Brain pericyte (primary cell): Measurements from ENCODE around the gene GOPC.
"Not testable (repeated sequence)": the region's sequence is repeated elsewhere in the genome, so short reads cannot be mapped to it uniquely, and the experiment has no call there.

Source experiments
- DNase-seq: peaks from one replicate; pipeline ENCODE4 v3.0.0-alpha.2; 2012; ENCODE audit warnings: low read depth, low spot score

GOPC gene

DNA sequence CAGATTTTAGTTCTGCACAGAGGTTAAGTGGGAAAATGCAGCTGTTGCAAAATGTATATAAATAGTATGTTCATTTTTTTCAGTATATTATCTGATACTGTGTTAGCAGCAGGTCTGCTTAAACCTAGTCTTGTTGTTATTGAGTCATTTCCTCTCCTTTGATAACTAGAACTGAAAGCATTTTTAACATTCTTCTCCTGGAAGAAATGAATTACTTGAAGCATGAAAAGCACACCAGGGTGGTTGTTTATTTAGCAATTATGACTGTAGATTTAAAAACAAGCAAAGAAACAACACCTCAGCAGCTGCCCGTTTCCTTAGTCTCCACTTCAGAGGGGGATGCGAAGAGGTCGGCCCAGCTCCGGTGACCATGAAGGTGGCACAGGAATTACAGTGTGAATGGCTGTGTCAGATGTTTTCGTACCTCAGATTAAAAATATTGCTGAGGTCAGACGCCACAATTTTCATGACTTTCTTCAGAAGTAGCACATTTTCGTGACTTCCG lies 53.5 kb downstream of the GOPC start:
- no peak for DNase-seq

DNA sequence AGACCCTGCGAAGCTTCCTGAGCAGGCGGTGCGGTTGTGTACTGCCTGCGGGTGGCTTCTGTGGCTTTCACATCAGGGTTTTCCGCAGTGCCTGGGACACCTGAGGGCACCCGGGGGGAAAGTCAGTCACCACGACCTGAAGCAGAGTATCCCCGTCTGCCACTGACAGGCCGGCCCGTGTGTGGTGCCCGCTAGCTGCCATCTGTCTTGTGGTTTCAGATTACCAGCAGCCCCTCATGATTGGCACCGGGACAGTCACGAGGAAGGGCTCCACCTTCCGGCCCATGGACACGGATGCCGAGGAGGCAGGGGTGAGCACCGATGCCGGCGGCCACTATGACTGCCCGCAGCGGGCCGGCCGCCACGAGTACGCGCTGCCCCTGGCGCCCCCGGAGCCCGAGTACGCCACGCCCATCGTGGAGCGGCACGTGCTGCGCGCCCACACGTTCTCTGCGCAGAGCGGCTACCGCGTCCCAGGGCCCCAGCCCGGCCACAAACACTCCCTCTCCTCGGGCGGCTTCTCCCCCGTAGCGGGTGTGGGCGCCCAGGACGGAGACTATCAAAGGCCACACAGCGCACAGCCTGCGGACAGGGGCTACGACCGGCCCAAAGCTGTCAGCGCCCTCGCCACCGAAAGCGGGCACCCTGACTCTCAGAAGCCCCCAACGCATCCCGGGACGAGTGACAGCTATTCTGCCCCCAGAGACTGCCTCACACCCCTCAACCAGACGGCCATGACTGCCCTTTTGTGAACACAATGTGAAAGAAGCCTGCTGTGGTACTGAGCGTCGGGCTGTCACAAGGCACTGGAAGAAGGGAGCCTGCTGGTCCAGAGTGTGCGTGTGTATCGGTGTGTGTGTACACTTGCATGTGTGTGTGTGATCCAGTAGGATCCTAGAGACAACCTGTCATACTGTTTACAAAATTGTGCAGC lies 54.4 kb downstream of the GOPC start:
- DNase-seq: no peak

DNA sequence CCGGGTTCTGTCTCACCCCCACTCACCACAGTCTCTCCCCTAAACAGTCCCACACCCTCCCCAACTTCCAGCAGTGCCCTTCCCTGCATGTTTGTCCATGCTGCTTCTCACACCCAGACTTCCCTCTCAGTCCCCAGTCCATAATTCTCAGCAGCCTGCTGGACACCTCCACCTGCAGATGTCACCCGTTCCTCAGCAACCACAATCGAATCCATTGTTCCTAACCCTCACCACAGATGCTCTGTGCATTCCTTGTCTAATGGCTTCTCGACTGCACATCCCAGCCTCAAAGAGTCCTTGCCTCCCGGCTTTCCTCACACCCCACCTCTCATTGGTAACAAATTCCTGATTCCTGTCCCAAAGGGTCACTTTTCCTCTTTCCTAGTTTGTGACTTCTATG lies 55.6 kb downstream of the GOPC start:
- DNase-seq: no peak

DNA sequence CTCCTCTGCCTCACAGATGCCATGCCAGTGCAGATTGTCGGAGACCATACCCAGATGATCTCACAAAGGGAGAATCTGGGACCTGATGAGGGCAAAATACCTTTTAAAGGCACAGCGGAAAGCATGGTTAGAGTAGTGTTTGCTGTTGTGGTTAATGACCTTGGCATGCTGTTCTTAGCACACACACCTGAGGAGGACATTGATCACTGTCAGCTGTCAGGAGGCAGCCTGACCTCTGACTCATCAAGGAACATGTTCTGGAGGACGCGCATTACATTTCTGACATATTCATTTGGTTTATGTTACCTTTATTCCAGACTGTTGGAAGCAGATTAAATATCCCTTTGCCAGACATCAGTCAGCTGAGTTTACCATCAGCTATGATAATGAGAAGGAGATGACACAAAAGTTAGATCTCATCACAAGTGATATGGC lies 57.1 kb downstream of the GOPC start:
- no peak for DNase-seq

DNA sequence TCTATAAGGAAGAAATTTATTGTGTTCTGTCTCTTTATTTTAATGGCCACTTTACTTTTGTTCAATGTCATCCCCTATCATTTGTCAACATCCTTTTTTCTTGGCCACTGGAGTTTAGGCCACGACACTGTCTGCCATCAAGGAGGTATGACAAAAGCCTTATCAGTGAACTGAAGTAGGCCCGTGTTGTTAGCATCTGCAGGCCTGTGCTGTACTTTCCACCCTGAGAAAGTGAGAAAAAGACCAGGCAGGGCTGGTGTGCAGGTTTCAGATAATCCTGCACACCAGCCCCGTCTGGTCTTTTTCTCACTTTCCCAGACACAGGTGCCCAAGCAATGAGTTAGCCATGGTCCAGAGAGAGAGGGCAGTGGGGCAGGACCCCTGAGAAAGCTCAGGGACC lies 57.6 kb downstream of the GOPC start:
- DNase-seq: no peak

DNA sequence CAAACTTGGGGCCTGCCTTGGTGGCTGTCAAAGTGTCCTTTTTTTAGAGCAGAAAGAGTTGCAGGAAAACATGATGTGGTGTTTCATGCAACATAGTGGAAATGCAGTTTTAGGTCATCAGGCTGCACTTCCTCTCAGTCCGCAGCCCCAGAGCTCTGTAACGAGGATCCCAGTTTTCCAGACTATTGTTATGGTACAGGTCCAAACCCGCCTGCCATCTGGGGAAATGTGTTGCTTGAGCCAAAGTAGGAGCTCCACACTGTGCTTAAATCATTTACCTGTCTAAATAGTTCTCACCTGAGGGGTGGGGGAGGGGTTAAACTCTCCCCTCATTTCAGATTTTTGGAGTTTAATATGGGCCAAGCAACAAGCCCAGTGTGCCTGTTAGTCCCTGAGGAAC lies 59.8 kb downstream of the GOPC start:
- no peak for DNase-seq

DNA sequence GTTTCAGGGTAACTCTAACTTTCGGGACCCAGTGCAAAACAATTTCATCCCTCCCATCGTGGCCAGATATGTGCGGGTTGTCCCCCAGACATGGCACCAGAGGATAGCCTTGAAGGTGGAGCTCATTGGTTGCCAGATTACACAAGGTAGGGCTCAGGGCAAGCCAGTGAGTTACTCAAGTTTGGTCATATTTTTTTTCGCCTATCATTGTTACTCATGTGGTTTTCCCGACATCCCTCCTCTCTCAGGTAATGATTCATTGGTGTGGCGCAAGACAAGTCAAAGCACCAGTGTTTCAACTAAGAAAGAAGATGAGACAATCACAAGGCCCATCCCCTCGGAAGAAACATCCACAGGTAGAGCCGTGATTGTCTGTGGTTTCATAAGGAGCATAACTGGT lies 61.6 kb downstream of the GOPC start:
- no peak for DNase-seq

DNA sequence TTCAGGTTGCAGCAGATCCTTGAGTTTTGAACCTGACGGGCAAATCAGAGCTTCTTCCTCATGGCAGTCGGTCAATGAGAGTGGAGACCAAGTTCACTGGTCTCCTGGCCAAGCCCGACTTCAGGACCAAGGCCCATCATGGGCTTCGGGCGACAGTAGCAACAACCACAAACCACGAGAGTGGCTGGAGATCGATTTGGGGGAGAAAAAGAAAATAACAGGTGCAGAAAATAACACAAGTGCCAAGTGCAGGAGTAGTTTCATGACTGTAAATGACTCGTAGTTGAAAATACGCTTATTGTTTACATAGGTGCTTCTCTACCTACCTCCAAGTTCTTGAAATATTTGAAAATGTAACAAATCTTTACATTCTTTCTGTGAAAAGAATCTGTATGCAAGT lies 63.7 kb downstream of the GOPC start:
- no peak for DNase-seq

DNA sequence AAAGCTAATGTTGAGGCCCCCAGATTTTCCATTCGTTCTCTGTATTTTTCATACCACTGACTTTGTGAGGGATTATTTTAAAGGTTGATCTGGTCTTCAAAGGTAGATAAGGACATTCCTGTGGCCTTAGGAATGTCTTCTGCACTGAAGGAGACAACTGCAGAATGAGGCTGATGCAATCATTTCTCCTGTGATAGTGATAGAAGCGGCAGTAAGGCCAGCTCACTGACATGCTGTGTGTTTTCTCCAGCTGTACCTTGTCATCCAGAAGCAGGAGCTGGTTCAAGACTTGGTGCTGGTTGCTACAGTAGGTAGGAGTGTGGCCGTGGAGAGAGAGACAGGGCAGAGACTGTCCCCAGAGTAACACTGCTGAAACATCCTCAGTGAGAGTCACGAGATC lies 66.0 kb downstream of the GOPC start:
- no peak for DNase-seq

DNA sequence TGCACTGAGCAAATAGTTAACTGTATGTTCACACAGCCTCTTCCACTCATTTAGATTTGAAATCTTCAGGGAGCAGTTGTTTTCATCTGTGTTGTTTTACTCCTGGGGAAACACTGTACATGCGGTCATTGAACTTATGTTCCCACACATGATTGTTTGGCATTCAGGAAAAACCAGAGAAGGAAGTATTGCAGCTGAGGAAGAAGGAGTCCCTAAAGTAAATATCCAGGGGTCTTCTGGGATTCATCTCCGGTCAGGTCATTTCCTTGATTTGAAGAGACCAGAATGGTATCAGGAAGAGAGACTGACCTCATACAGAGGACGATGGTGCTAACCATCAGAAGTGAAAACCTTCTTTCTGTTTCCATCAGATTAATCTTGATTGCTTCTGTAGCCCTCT lies 67.3 kb downstream of the GOPC start:
- DNase-seq: no peak

DNA sequence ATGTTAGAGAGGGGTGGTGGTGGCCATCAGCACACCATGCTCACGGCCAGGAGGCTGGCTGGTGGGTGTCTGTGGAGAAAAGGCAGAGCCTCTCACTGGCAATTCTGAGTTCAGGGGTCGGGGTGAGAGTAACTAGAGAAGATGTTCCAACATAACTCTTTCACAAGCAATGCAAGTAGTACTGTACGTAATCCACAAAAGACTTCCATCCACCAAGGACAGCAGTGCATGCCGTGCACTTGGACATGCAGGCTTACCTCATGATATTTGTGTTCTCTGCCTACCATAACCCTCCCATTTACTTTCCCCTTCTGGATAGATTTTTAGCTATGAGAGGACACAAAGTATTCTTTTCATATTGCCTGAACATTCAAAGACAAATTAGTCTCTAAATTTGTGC lies 68.5 kb downstream of the GOPC start:
- DNase-seq: no peak

DNA sequence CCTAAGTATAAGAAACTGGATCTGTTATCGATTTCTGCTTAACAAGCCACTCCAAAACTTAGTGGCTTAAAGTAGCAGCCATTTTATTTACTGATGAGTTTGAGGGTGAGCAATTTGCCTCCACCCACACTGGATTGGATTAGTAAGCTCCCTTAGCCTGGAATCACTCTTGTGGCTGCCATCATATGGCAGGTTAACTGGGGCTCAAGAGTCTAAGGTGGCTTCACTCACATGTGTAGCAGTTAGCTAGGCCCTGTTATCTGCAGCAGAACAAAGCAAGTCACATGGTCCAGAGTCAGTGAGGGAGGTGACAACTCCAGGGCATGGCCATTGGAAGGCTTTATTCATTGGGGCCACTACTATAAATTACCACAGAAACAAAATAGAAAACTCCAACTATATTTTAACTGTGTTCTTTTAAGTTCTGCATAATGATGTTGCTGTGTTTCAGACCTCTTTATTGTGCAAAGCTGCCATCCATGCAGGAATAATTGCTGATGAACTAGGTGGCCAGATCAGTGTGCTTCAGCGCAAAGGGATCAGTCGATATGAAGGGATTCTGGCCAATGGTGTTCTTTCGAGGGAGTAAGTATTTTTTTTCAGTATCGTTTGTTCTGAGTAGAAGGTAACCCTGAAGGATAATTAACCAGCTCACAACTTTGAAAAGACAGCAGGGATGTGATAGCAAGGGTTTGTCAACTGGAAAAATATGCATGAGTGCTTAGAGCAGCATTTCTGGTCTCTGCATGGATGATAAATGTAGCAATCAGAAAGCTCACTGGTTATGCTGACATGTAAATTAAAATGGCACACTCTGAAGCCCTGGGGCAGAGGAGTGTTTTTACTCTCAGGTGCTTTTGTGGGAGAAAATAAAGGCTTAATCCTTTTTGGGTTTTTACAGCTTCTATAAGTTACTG lies 70.2 kb downstream of the GOPC start:
- DNase-seq: no peak

DNA sequence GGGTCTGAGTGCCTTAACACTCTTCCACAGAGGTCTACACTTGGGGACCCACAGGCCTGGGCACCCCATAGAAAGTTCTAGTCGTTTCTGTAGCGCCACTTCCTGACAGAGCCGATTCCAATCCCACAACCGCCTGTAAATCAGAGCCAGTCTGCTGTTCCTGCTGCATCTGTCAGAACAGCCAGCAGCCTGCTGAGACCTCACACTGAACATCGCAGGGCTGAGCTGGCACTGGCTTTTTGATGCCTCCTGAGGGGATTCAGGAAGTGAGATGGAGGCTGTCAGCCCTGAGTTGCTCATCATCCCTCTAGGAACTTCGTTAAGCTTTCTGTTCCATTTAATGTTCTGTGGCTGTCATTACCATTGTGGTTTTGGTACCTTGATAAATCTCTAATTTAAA lies 71.0 kb downstream of the GOPC start:
- DNase-seq: peak; percentile 48

DNA sequence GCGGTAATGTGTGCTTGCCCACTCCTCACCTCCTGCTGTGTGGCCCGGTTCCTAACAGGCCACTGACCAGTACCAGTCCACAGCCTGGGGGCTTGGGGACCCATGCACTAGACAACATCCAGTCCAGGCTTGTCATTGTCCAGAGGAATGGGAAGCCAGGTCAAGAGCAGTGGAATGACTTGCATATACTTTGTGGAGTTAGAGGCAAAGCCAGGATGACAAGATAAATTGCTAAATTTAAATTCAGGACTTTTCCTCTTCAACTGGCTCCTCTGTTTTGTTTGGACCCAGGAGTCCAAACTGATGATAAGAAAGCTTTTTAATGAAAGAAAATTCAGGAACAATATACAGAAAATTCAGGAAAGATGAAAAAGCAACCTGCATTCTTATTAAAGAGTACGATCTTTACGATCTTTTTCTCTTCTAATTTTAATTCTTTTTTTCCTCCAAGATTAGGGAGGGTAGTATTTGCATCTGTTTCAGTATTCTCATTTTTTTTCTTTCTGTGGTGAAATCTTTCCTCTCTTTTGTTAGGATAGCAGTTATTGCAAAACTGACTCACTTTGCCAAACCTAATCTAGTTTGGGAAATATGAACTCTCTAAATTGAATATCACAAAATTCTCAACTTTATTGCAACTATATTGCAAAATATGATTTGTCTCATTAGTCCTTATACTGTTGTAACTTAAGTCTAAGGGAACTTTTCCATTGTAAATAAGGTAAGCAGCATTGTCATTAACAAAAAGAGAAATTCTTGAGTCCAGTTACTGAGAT lies 71.7 kb downstream of the GOPC start:
- DNase-seq: no peak

DNA sequence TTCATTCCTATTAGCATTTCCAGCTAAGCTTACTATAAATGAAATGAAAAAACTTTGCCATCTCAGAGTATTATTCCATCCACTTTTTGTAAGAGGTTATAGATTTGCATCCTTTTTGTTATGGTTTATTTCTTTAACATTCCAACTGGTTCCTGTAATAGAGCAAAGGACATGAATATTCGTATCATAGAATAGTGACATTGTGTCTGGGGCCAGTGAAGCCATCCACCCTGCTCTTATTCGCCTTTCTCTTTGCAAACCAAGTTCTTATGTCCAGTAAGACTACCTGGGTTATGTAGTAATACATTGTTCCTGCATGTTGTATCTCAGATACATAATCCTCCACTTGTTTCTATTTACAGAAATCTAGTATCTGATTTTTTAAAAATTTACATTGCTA lies 76.7 kb downstream of the GOPC start:
- DNase-seq: no peak

DNA sequence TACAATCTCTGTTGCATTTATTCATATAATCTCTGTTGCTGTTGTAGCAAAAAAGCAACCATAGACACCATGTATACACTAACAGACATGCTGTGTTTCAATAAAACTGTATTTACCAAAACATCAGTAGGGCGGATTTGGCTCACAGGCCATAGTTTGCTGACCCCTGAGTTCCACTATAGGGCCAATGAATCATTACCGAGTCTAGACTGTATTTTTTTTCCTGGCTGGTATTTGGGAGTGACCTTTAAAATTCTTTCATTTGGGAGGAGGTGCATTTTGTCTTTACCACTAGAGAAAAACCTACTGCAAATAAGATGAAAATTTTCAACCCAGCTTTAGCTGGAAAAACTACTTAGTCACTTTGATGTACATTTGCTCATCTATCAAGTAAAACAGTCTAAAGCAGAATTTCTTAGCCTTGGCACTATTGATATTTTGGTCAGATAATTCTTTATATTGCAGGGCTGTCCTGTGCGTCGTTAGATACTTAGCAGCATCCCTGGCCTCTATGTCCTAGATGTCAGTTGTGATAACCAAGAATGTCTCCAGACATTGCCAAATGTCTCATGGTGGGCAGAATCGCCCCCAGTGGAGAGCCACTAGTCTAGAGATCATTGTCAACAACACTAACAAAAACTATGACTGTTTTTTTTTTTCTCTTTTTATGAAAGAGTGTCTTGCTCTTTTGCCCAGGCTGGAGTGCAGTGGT lies 80.4 kb downstream of the GOPC start:
- DNase-seq: no peak

DNA sequence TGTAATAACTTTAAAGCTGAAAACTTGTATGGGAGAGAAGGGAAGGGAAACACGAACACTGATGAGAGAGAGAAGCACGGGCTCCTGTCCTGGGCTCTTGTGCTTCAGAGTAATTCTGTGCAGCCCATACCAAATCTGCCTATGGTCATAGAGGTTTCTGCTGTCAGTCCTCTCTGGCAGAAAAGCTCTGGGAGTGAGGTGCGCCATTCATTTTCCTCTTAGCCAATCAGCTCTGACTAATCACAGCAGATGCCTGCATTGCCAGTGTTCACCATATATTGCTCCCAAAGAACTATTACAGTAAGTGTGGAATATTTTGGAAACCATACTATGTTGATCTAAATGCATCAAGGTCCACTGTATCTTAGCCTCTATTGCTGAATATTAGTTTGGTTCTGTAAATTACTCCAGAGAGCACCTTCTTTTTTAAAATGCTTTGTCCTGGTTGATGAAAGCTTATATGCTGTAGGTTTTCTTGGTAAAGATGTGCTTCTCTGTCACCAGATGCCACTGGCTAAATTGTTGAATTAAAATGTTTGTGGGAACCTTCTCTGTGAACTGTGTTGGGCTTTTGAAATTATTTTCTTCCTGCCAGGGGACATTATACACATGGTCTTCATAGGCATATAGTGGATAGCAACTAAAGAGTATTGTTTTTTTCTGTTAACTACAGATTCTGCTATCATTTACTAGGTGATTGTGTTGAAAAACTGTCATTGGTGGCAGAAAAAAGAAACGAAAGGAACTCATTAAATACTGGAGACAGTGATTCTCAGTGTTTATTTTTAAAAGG lies 81.5 kb downstream of the GOPC start:
- no peak for DNase-seq

DNA sequence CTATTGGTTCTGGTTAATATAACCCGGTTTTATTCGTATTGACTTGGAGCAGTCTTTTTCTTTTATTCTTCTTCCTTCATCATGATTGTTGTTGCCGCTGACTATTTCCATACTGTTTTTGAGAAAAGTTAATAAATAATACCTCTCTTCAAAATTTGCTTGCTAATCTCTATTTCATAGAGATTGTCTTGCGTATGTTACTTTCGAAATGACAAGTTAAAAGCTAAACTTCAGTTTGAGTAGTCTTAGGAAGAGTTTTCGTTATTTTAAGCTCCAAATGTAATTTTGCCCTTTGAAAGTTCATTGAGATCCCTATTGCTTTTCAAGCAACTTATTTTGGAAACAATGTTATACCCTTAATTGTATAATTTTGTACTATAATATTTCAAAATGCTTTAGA lies 83.4 kb downstream of the GOPC start:
- no peak for DNase-seq

DNA sequence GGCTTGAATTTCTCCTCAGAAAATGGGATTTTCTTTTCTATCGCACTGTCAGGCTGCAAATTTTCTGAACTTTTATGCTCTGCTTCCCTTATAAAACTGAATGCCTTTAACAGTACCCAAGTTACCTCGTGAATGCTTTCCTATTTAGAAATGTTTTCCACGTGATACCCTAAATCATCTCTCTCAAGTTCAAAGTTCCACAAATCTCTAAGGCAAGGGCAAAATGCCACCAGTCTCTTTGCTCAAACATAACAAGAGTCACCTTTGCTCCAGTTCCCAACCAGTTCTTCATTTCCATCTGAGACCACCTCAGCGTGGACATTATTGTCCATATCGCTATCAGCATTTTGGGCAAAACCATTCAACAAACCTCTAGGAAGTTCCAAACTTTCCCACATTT lies 84.3 kb downstream of the GOPC start:
- DNase-seq: not testable (repeated sequence)

DNA sequence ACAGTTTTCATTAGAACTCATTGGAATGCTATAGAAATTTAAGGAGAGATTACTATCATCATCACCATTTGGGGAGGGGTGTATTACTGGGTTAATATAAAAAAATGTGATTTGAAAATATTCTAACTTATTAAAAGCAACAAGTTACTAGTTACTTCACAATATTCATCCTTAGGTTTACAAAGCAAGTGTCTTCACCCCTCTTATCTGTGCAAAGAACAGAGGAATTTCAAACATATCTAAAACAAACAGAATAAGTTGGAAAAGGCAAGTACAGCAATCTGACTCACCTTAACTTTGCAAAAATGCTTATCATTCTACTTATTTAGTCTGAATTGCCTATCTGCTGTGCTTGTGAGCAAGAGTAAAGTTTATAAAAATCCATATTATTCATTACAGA lies 87.0 kb downstream of the GOPC start:
- no peak for DNase-seq
